ENCODE results near the gene CDKN3.
A peak's percentile ranks its signal among the peaks of the same experiment; 100 is the strongest.
"Not testable (repeated sequence)": the region's sequence is repeated elsewhere in the genome, so short reads cannot be mapped to it uniquely, and the experiment has no call there.

The CDKN3 gene

DNA sequence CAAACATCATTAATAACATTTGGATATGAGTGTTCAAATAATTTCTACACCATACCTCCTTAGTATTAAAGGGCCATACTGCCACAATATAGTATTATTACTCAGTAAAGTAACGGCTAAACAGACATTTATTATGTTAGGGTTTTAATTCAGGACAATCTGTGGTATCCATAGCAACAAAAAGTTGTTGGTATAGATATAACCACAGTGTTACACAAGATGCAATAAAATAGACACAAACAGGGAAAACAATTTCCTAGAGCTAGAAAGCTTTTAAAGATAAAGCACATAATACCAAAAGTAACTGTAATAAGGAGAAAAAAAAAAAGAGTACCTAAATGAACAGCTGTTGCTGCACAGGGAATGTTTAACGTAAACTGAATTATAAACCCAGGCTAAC is 28.3 kb downstream of the CDKN3 start:
- DNase-seq, result no peak

DNA sequence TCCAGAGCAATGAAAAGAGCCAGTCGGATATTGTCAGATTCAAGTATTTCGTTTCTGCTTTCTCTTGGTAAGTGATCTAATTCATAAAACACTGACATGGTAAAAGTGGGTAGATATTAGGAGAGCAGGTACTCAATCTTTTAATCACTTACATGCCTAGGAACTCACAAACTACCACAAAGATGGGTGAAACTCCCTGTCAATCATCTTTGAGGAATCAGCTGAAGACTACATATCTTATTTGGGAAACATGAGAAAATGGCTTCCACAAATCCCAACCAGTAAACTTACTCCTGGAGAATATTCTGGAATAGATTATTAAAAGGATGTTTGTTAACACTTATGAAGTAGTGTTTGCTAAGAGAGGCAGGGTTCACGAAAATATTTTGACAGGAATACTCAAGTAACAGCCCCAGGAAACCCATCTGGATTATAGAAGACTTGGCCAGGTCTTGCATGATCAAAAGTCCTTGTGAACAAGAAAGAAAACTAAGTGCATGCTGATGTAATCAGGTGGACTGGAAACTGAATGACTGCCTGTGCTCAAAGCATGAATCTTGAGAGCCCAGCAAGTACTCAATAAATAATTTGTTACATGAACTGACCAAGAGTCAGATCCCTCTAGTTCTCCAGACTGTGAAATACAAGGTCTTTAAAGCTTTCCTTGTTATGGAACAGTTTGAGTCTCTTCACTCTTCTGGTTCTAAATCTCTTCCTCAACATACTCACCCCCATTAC is 28.9 kb downstream of the CDKN3 start:
- DNase-seq, result no peak

DNA sequence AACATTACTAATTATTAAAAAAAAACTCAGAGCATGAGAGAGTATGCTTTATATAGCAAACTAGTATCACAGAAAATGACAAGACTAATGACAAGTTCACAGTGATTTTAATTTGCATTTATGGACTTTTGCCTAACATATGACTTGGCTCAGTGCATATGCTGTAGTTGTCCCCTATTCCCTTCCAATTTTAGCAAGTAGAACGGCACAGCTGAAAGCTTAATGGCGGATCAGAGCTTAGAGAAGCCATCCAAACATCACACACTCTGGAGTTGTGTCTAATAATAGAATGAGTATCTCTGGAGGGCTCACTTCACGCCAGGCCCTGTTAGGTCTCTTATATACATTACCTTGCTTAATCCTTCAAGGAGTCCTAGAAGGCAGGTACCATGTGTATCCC is 31.1 kb downstream of the CDKN3 start:
- no peak for DNase-seq

DNA sequence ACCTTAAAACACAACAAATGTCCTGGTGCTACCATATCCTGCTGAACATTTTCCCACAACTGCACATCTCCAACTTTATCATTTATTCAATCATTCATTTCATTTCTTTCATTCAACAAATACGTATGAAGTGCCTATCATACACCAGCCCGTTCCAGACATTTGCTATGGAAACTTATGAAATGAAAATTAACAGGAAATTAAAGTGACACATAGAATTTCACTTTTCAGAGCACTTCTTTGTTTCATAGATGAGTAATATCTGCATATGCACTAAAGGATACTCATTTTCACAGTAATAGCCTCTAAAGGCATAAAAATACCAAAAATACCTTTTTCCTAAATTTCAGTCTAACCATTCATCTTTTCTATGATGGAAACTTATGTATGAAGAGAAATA is 31.7 kb downstream of the CDKN3 start:
- DNase-seq, result no peak

DNA sequence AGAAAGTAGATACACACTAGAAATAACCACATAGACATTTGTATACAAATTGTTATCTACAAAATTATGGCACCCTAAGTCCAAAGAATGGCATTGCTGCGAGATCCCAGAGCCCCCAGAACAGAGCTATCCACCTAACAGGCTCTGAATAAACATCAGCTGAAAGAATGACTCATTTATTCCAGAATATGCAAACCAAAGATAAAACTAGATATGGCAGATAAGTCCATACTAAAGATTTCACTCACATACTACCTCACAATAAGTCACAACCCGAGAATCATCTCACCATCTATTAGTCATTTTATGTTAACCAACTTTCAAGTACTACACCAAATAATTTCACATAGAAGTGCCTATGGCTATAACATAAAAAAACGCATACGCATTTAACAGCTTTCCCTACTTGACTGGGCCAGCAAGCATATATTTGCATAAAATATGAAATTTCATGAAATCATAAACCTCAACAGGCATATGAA is 38.7 kb downstream of the CDKN3 start:
- peak in 1 of 2 donors; percentile 17 for DNase-seq

DNA sequence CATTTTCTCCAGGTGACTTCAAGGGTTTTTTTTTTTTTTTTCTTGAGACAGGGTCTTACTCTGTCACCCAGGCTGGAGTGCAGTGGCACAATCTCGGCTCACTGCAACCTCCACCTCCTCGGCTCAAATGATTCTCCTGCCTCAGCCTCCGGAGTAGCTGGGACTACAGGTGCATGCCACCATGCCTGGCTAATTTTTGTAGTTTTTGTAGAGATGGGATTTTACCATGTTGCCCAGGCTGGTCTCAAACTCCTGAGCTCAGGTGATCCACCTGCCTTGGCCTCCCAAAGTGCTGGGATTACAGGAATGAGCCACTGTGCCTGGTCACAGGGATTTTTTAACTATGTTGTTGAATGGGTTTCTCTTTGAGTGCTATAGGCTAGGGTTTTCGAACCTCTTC is 41.1 kb downstream of the CDKN3 start:
- DNase-seq, result not testable (repeated sequence)

DNA sequence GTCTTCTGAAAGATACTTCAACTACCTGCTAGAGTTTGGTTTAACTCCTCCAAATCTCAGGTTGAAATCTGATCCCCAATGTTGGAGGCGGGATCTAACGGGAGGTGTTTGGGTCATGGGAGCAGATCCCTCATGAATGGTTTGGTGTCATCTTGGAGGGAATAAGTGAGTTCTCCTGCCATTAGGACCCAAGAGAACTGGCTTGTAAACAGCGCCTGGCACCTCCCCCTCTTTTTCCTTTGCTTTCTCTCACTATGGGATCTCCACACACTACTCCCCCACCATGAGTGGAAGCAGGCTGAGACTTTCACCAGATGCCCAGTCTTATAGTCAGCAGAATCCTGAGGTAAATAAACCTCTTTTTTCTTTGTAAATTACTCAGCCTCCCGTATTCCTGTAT is 41.9 kb downstream of the CDKN3 start:
- DNase-seq, result no peak

DNA sequence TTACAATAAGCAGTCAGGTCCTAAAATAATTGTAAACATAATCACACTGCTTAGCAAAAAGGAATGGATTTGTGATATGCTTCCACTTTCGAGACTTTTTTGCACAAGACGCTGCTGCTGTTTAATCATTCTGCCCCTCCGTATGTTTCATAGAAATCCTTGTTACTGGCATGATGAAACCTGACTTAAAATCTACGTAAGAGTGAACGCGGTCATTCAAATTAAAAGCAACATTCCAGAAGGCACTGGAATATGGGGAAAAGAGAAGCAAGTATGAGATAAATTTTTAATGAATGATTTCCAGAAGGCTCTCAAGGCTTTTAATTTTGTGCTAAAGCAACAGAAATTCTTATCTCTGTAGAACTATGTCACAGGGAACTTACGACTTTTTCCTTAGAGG is 43.2 kb downstream of the CDKN3 start:
- no peak for DNase-seq

DNA sequence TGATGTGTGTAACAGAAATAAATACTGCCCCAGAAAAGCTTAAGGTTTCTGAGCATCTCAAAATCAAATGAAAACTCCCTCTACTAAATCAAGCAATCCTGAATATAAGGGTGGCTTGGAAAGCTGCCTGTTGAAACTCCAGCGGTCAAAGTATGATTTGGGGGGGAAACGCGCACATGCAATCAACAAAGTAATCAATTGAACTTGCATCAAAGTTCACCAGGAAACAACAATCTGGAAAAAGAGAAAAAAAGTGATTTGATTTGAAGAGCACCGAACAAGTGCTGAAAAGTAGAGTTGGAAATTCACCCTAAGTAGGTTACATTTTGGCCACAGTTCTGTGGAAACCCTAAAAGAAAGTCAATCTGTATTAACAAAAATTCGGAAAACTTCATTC is 43.7 kb downstream of the CDKN3 start:
- no peak for DNase-seq

DNA sequence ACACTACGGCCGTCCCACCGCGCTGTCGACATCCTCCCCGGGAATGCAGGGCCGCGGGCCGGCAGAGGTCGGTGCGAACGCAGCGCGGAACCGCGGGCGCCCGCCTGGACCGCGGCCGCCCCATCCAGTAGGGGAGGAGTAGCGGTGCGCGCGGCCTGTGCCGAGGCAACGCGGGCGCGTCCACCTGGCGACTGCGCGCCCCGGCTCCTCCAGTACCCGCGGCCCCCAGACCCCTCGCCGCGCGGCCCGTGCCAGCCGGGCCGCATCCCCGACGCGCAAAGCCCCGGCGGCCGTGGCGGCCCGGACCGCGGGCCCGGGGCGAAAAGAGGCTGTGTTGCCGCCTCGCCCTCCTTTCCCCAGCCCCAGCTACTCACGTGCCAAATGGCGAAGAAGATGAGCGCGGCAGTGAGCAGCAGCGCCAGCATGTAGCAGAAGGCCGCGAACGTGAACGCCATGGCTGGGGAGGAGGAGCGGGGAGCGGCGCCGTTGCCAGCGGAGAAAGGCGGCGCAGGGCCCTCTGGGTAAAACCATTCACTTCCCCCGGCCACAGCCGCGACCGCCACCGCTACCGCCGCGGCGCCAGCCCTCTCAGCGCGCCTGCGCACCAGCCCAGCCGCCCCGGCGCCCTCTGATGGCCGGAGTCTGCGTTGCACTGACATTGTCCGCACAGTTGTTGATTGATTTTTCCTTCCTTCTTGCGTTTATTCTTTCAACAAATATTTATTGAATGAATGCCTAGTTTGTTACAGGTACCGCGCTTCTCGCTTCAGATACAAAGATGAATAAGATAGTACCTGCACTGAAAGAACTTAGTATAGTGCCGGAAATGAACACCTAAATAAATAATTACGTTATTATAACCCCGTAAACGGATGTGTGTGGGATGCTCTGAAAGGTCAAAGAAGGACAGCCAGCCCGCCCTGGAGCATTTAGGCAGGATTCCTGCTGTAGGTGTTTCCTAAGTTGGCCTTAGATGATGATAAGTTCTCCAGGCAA is 44.4 kb downstream of the CDKN3 start, which contains the start of gene CNIH1:
Gene CNIH1 (minus strand): TSS at position 502 of the 996 bp plus-strand sequence. CDS start 47 bp downstream, at position 455.
- peak; percentile 92 to 93 for DNase-seq

DNA sequence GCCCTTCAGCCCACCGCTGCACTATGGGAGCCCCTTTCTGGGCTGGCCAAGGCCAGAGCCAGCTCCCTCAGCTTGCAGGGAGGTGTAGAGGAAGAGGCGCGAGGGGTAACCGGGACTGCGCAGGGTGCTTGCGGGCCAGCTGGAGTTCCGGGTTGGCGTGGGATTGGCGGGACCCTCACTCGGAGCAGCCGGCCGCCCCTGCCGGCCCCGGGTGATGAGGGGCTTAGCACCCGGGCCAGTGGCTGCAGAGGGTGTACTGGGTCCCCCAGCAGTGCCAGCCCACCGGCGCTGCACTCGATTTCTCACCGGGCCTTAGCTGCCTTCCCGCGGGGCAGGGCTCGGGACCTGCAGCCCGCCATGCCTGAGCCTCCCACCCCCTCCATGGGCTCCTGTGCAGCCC is 46.2 kb downstream of the CDKN3 start:
- DNase-seq, result not testable (repeated sequence)

DNA sequence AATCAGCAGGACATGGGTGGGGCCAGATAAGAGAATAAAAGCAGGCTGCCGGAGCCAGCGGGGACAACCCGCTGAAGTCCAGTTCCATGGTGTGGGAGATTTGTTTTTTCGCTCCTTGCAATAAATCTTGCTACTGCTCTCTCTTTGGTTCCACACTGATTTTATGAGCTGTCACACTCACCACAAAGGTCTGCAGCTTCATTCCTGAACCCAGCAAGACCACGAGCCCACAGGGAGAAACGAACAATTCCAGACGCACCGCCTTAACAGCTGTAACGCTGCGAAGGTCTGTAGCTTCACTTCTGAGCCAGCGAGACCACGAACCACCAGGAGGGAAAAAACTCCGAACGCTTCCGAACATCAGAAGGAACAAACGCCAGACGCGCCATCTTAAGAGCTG is 47.2 kb downstream of the CDKN3 start:
- no peak for DNase-seq

DNA sequence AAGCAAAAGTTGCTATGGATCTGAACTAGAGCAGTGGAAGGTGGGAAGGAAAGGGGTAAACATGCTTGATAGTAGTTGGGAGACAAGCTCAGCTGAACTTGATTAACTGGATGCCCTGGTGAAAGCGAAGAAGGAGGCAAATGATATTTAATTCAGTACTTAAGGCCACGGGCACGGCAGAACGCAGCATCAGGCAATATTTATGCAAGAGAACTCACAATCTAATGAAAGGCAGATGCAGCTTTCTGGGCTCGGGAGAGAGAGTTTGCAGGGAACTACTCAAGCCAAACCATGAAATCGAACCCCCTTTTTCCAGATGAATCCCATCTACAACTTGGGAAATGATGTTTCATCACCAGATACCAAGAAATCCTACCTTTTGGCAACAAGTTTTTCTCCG is 47.9 kb downstream of the CDKN3 start:
- no peak for DNase-seq

DNA sequence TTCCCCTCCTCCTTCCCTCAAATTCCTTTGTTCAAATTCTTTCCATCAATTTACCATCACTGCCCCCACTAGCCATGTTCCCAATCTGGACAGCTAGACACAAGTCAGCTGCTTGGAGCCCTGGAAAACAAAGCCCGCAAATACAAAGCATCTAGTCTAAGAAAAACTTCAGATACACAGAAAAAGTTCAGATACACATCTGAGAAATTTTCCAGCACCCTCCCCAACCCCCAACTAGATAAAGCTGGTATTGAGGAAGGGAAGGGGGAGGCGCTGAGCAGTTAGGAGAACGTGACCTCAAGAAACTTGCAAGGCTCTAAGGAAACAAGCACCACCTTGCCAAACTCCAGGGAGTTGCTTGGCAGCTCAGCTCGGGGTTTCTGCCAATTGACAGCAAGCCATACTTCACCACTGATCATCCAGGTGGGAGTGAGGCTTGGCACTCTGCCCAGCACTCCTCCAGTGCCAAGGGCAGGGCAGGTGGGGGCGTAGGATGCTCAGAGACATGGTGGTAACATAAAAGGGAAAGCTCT is 49.4 kb downstream of the CDKN3 start:
- no peak for DNase-seq

DNA sequence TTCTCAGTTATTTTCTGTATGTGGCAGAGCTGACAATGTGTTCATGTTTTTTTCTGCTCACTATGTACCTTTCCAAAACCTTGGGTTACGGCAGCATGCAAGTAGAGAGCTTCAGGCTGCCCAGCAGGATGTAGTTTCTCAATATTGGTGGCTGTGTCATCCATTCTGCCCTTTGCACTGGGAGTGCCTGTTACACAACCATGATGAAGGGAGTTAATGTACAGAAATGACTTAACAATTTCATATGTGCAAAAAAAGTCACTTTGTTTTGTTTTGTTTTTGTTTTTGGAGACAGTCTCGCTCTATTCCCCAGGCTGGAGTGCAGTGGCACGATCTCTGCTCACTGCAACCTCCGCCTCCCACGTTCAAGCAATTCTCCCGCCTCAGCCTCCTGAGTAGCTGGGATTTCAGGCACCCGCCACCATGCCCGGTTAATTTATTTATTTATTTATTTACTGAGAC is 50.5 kb downstream of the CDKN3 start:
- DNase-seq, result peak in 1 of 2 donors; percentile 61

DNA sequence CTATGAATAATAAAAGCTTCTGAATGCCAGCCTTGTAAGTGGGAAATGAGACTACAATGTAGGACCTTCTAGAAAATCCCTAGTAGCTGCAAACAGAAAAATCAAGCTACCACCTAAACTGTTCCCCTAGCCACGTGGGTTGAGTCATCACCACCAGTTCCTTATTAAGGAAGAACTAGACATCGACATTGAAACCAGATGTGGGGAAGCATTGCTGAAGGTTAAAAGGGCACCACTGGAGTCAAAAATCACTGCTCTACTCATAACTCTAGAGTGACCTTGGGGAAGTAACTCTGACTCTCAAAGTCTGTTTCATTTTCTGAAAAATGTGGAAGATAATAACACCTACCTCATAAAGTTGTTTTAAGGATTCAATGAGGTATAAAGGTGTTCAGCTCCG is 53.7 kb downstream of the CDKN3 start:
- DNase-seq, result peak in 1 of 2 donors; percentile 54

DNA sequence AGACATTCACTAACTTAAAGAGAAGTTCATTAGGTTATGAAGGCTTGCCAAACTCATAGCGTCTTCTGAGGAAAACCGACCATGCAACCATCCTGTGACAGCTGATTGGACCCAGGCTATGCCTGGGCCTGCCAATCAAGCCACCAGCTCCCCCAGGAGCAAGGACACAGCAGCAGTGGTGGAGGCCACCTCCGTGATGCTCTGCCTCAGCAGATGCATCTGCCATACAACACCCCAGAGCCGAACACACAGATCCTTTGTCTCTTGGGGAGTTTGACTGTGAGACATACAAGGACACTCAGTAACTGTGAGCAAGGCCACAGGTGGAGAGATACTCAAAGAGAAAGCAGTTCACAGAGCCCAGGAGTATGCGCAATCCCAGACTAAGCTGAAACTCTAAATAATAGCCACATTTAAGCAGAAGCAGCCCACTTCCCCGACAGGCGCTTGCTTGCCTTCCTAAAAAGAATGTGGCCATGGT is 54.4 kb downstream of the CDKN3 start:
- DNase-seq, result no peak

DNA sequence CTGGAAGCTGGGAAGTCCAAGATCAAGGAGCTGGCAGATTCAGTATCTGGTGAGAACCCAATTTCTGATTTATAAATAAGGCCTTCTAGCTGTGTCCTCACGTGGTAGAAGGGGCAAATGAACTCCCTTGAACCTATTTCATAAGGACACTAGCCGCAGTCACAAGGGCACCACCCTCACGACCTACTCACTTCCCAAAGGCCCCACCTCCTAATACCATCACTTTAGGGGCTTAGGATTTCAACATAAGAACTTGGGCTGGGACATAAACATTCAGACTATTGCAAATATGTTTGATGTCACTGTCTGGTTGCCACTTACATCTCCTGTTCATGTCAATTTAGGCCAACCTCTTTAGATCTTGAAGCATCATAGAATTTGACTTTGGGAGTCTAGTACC is 55.2 kb downstream of the CDKN3 start:
- no peak for DNase-seq

DNA sequence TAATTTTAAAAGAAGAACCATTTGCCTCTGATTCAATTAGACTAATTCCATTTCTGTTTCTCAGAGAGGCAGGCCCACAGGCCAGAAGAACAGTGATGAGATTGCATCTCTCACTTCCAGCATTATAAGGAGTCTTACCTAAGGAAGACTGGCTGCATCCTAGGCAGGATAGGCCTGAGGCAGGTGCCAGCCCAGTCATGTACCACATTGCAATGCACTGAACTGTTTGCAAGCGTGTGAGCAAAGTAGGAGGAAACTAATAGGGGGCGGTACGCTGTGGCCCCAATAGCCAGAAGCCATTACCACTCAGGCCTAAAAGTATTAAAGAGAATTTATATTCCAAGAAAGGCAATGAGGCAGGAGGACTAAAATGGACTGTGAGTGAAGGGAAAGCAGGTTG is 56.4 kb downstream of the CDKN3 start:
- DNase-seq, result no peak

DNA sequence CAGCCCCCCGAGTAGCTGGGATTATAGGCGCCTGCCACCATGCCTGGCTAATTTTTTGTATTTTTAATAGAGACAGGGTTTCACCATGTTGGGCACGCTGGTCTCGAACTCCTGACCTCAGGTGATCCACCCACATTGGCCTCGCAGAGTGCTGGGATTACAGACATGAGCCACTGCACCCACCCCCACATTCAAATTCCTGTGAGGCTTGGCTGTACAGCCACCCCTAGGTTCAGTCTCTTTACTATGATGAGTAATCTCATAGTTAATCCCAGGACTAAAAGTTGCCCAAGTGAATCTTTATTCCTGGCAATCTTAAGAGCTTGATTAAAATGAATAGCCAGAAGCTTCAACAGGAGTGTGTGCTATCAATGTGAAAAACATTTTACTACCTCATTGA is 57.2 kb downstream of the CDKN3 start:
- not testable (repeated sequence) for DNase-seq

DNA sequence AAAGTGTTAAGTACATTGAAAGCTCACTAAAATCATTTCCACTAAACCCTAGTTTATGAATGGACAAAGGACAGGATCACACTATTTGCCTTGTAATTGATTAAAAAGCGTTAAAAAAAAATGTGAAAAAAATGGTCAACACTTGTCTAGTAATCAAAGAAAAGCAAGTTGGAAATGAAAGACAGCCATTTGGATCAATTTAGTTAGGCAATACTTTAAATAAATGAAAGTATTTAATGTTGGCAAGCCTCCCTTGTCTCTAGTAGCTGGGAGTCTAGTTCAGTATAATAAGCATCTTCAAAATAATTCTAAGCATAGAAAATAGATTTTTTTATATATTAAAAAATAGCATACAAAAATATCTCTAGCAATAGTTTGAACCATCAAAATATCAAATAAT is 58.6 kb downstream of the CDKN3 start:
- DNase-seq, result no peak

DNA sequence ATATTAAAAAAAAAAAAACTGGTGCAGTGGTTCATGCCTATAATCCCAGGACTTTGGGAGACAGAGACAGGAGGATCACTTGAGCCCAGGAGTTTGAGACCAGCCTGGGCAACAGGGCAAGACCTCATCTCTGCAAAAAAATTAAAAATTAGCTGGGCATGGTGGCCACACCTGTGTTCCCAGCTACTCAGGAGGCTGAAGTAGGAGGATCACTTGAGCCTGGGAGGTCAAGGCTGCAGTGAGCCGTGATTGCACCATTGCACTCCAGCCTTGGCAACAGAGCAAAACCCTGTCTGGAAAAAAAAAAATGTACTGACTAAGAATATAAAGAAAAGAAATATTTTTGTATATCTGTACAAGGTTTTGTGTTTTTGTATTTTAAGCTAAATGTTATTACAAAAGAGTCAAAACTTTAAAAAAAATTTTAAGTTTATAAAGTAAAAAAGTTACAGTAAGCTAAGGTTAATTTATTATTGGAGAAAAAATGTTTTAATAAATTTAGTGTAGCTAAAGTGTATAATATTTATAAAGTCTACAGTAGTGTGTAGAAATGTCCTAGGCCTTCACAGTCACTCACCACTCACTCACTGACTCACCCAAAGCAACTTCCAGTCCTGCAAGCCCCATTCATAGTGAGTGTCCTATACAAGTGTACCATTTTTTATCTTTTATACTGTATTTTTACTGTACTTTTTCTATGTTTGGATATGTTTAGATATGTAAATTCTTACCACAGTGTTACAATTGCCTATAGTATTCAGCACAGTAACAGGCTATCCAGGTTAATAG is 60.2 kb downstream of the CDKN3 start:
- DNase-seq, result not testable (repeated sequence)

Data from CD4-positive, alpha-beta T cell treated with Interleukin-1 beta for 1 hour (primary cell).